GM12891 (cell line): ENCODE data around the gene XPC.

Source experiments
- POLR2A ChIP-seq: IDR thresholded peaks from 2 replicates; pipeline ENCODE4 v1.6.1; 2011; ENCODE audit warnings: low read depth, low read length, control low read depth
- POLR2AphosphoS5 ChIP-seq: IDR thresholded peaks from 2 replicates; pipeline ENCODE4 v1.6.1; 2011; ENCODE audit warnings: low read depth, low read length, control low read depth
- SPI1 ChIP-seq: IDR thresholded peaks from 2 replicates; pipeline ENCODE4 v1.6.1; 2011; ENCODE audit warnings: low read depth, low read length, control low read depth

GRCh38 chr3:14202874-14203520, 24.6 kb upstream of the XPC start:
- no peak for TF ChIP-seq POLR2A
- TF ChIP-seq SPI1: no peak
- TF ChIP-seq POLR2AphosphoS5: no peak
